Esophagus muscularis mucosa (tissue), 4 donors: Measurements from ENCODE around the gene IGFALS. TPM values are rescaled to one million over a fixed set of nuclear protein-coding genes. Genes with fewer than 3 reads are reported as not detected.

Source experiments
- DNase-seq: peaks from one replicate; pipeline ENCODE4 v3.0.0-alpha.2; 2017; ENCODE audit errors: extremely low spot score
- H3K27ac ChIP-seq, 4 donors: fragments of 200-600 bp; sonication (generic); replicated peaks in 1 of 4; 1 replicate in 3 of 4; 2 replicates in 1 of 4; pipeline ENCODE4 v1.5.1; 2016 to 2019; ENCODE audit warnings: mild to moderate bottlenecking in 1 of 4
- H3K27me3 ChIP-seq, 4 donors: fragments of 200-600 bp; sonication (generic); one replicate each; pipeline versions ENCODE4 v1.5.1 to v1.6.0; 2016 to 2019
- H3K36me3 ChIP-seq, 4 donors: fragments of 200-600 bp; sonication (generic); one replicate each; pipeline ENCODE4 v1.5.1; 2016 to 2019
- H3K4me1 ChIP-seq, 4 donors: fragments of 200-600 bp; sonication (generic); one replicate each; pipeline ENCODE4 v1.5.1; 2016 to 2019
- H3K4me3 ChIP-seq, 4 donors: fragments of 200-600 bp; sonication (generic); 1 replicate in 2 of 4; 2 replicates in 2 of 4; pipeline ENCODE4 v1.5.1; 2016 to 2019; ENCODE audit warnings: mild to moderate bottlenecking in 4 of 4, moderate library complexity in 1 of 4
- H3K9me3 ChIP-seq, 4 donors: fragments of 200-600 bp; sonication (generic); 1 replicate in 3 of 4; 2 replicates in 1 of 4; pipeline ENCODE4 v1.5.1; 2016 to 2019
- EP300 ChIP-seq: sonication (generic); formaldehyde crosslinking; IDR thresholded peaks from one replicate; pipeline ENCODE4 v1.6.1; 2017; ENCODE audit warnings: antibody characterized with exemption
- POLR2A ChIP-seq: fragments of 450-650 bp; IDR thresholded peaks from one replicate; pipeline ENCODE4 v1.6.1; 2017; ENCODE audit warnings: antibody characterized with exemption, moderate library complexity, mild to moderate bottlenecking, low read depth
- POLR2AphosphoS5 ChIP-seq, 2 donors: sonication (generic); formaldehyde crosslinking; IDR thresholded peaks; one replicate each; pipeline ENCODE4 v1.6.1; 2017; ENCODE audit warnings: antibody characterized with exemption in 2 of 2
- WGBS: methylation state at CpG from one replicate; pipeline ENCODE4 v1.1.5; 2018; 5-methylcytosine and 5-hydroxymethylcytosine counted together
- intact Hi-C: fragments of 100-400 bp; cut with DNase I; formaldehyde crosslinking; loops from one replicate; pipeline ENCODE4 v1.15.1; 2023
- total RNA-seq, 4 donors: library from RNA; depleted of rRNA; stranded (reverse); fragments of >200 nt; gene quantifications; one replicate each; pipeline versions ENCODE4 v1.1.0 to v1.2.1, GENCODE V29; 2016
- TF ChIP-seq, protein P1 (sequence below), 3 experiments: fragments of 200-600 bp in 2 of 3; fragments of 450-650 bp in 1 of 3; sonication (generic) in 2 of 3; IDR thresholded peaks; one replicate each; pipeline ENCODE4 v1.5.1; 2017 to 2019; ENCODE audit warnings: antibody characterized with exemption in 3 of 3, mild to moderate bottlenecking in 2 of 3, moderate library complexity in 1 of 3

IGFALS gene
- total RNA-seq, 4 donors from 2014 or later = 0.45 to 0.75 TPM; not detected in 2

DNA sequence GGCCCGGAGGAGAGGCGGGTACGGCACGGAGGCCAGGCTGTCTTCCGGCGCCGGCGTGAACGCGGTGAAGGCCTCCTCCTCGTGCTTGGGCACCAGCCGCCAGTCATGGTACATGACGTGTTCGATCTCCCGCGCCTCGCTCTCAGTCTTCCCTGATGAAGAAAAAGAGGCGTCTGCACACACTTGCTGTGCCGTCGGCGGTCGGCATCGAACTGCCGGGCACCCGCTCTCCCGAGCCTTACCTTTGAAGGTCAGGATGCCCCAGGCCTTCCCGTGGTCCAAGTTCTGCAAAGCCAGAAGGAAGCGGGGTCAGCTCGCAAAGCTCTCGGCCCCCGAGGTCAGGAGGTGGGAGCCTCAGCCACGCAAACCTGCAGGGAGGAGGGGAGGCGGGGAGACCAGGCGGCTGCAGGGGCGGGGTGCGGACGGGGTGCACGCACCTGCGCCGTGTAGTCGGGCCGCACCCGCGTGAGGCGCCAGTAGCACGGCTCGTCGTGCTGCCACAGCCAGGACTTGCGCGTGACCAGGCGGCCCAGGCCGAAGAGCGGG, 21.1 kb downstream of the IGFALS start, which contains the start of gene EME2:
TSS of gene EME2 (plus strand) at position 449 of the 546 bp plus-strand sequence. CDS start 418 bp downstream, outside the sequence.
- Histone ChIP-seq H3K36me3 (peaks cover 27 to 51% (median 50%) of the 10 kb centered on the region in 4 donors), H3K4me3 (peak within 1 kb of the TSS; percentile 72 to 100 (median 88)), H3K27me3 (no peaks in the 10 kb centered on the region), H3K27ac (peak within 1 kb of the TSS; percentile 87 to 95 (median 90)), H3K4me1 (peaks cover 36 to 64% (median 57%) of the 10 kb centered on the region in 4 donors), H3K9me3 (no peaks in the 10 kb centered on the region)
- DNase-seq = no peak
- 1% methylated on average over 11 of the region's 53 CpGs for WGBS
- intact Hi-C loops = loop anchor here (5.0 kb wide), 2 partner anchors 65 to 160 kb away; partner anchors contain the start of genes CRAMP1, IFT140 and MAPK8IP3
- TF ChIP-seq EP300 = no peak

DNA sequence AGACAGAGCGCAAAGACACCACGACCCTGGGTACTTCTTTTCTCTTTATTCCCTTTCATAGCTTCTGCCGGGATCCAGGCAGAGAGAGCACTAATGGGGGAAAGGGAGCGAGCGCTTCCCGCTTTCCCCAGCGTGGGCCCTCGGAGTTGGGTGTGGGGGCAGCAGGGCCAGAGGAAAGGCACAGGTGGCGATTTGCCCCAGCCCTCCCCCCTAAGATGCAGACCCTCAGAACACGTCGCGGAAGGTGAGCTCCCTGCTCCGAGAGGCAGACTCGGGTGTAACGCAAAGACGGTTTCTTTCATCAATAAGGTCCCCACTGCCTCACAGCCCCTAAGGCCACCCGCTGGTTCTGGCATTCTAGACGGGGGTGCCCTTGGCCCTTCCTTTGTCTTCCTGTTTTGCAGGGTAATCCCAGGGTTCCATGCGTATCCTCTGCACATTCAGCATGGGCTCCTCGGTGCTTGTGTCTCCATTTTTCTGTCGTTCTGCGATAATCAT, 21.6 kb downstream of the IGFALS start:
- peak overlapping the region; percentile 72 to 100 (median 88) for H3K4me3 ChIP-seq
- H3K27ac ChIP-seq = peak overlapping the region; percentile 87 to 95 (median 90)
- 10% methylated on average over 16 of the region's 22 CpGs for WGBS
- peaks cover 36 to 64% (median 57%) of the 10 kb centered on the region in 4 donors for H3K4me1 ChIP-seq
- no peaks in the 10 kb centered on the region for H3K9me3 ChIP-seq
- H3K36me3 ChIP-seq = peaks cover 27 to 51% (median 50%) of the 10 kb centered on the region in 4 donors
- no peak for DNase-seq
- no peaks in the 10 kb centered on the region for H3K27me3 ChIP-seq
- intact Hi-C loops = loop anchor here (5.0 kb wide), 2 partner anchors 65 to 160 kb away; partner anchors contain the start of genes CRAMP1, IFT140 and MAPK8IP3
- TF ChIP-seq, protein P1, sequence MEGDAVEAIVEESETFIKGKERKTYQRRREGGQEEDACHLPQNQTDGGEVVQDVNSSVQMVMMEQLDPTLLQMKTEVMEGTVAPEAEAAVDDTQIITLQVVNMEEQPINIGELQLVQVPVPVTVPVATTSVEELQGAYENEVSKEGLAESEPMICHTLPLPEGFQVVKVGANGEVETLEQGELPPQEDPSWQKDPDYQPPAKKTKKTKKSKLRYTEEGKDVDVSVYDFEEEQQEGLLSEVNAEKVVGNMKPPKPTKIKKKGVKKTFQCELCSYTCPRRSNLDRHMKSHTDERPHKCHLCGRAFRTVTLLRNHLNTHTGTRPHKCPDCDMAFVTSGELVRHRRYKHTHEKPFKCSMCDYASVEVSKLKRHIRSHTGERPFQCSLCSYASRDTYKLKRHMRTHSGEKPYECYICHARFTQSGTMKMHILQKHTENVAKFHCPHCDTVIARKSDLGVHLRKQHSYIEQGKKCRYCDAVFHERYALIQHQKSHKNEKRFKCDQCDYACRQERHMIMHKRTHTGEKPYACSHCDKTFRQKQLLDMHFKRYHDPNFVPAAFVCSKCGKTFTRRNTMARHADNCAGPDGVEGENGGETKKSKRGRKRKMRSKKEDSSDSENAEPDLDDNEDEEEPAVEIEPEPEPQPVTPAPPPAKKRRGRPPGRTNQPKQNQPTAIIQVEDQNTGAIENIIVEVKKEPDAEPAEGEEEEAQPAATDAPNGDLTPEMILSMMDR (IDR thresholded peaks at IDR 0.05) = no peak
- TF ChIP-seq POLR2AphosphoS5 (IDR thresholded peaks at IDR 0.05) = no peak
- TF ChIP-seq EP300 = no peak
- TF ChIP-seq POLR2A = no peak

DNA sequence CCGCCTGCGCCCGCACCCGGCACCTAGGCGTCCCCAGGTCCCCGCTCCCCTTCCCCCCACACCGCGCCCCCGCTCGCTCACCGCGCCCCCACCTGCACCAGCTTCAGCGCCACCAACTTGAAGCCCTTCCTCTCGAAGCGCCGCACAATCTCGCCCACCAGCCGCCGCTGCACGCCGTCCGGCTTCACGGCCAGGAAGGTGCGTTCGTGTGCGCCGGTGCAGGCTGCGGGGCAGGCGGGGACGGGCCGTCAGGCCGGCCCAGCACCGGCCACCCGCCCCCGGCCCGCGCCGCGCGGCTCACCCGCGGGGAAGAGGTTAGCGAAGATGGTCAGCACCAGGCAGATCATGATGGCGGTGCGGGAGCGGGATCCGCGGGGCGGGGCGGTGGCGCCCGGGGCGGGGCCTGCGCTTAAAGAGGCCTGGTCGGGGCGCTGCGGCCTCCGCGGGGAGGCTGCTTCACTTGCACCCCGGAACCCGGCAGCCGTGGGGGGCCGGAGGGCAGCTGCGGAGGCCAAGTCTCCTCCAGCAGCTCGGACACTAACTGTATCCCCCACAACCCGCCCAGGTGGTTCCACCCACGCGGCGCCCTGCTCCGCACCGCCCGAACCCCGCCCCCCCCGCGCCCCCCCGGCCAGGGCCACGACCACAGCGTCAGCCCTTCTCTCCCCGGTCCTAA, 22.2 kb downstream of the IGFALS start, which contains the start of gene NME3:
TSS of gene NME3 (minus strand) at position 356 of the 676 bp plus-strand sequence. CDS start at position 347, 9 bp downstream.
- no peaks in the 10 kb centered on the region for H3K9me3 ChIP-seq
- H3K4me3 ChIP-seq = peak within 1 kb of the TSS; percentile 72 to 100 (median 88)
- H3K36me3 ChIP-seq = peaks cover 26 to 51% (median 50%) of the 10 kb centered on the region in 4 donors
- peak; percentile 97 for DNase-seq
- intact Hi-C loops = loop anchor here (5.0 kb wide), 2 partner anchors 64 to 159 kb away; partner anchors contain the start of genes CRAMP1, IFT140 and MAPK8IP3
- 0% methylated on average over 14 of the region's 79 CpGs for WGBS
- TF ChIP-seq, protein P1 (IDR thresholded peaks at IDR 0.05) = no peak
- H3K27me3 ChIP-seq = no peaks in the 10 kb centered on the region
- peak within 1 kb of the TSS; percentile 87 to 95 (median 90) for H3K27ac ChIP-seq
- peaks cover 36 to 64% (median 56%) of the 10 kb centered on the region in 4 donors for H3K4me1 ChIP-seq

DNA sequence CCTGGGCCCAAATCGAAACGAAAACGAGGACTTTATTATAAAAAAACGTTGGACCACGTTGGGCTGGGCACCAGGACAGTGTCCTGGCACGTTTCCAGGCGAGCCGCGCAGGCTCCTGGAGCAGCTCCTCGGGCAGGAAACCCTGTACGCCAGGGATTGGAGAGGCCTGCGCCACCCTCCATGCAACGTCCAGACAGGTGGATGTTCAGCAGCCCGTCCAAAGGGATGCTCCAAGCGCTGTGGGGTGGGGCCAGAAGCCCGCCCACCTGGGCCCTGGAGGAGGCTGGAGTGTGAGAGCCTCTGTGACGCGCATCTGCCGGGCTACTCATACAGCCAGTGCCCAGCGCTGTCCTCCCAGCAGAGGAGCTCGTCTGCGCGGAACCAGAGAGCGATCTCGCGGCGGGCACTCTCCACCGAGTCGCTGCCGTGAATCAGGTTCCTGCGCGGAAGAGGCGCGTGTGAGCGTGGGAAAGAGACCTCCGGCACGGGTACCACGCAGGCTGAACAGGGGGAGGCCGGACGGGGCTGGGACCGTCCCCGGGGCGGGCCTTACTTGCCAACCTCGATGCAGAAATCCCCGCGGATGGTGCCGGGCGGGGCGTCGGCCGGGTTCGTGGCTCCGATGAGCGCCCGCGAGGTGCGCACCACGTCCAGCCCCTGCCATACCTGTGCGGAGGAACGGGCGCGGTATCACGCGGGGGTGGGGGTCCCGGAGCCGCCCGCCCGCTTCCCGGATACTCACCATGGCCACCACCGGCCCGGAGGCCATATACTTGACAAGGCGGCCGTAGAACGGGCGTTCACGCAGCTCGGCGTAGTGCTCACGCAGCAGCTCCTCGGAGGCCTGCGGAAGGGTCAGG, 22.9 kb downstream of the IGFALS start:
- WGBS = 9% methylated on average over 21 of the region's 81 CpGs
- Histone ChIP-seq H3K36me3 (peaks cover 33 to 51% (median 50%) of the 10 kb centered on the region in 4 donors), H3K4me3 (peak overlapping the region; percentile 72 to 100 (median 88)), H3K27me3 (no peaks in the 10 kb centered on the region), H3K4me1 (peaks cover 36 to 60% (median 54%) of the 10 kb centered on the region in 4 donors), H3K9me3 (no peaks in the 10 kb centered on the region), H3K27ac (peak overlapping the region; percentile 87 to 95 (median 90))
- intact Hi-C loops = loop anchor here (5.0 kb wide), 2 partner anchors 63 to 158 kb away; partner anchors contain the start of genes CRAMP1, IFT140 and MAPK8IP3
- DNase-seq = no peak
- TF ChIP-seq POLR2AphosphoS5 (IDR thresholded peaks at IDR 0.05) = peak; percentile 48 to 80
- TF ChIP-seq, protein P1 (IDR thresholded peaks at IDR 0.05) = no peak
- no peak for TF ChIP-seq EP300
- peak; percentile 9 for TF ChIP-seq POLR2A
